Measurements from ENCODE around the gene ADGRV1. TPM values are rescaled to one million over a fixed set of nuclear protein-coding genes. Genes with fewer than 3 reads are reported as not detected.
"Not testable (repeated sequence)": the region's sequence is repeated elsewhere in the genome, so short reads cannot be mapped to it uniquely, and the experiment has no call there.

The ADGRV1 gene
- total RNA-seq, 1 donor from 2014 or later, result not detected

DNA sequence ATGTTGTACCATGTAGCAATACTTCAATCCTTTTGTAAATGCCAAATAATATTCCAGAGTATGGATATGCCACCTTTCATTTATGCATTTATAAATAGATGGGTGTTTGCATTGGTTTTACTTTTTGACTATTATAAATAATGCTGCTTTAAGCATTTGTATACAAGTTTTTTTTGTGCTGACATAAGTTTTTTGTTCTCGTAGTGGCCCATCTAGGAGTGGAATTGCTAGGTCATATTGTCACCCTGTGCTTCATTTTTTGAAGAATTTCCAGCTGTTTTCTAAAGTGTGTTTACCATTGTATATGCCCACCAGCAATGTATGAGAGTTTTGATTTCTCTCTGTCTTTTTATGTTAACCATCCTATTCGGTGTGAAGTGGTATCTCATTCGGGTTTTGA is 6.9 kb downstream of the ADGRV1 start:
- H3K4me3 ChIP-seq, result no peak overlapping the region

DNA sequence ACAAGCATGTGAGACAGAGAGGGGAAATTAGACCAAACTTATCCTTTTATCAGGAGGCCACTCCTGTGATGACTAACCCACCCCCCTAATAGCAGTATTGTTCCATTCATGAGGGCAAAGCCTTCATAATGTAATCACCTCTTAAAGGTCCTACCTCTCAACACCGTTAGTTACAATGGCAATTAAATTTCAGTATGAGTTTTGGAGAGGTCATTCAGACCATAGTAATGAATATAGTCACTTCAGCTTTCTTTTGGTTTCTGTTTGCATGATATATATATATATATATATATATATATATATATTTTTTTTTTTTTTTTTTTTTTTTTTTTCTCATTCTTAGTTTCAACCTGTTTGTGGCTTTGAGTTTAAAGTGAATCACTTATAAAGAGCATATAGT is 10.5 kb downstream of the ADGRV1 start:
- no peaks in the 10 kb centered on the region for H3K27me3 ChIP-seq (ENCODE audit: low read depth)
- H3K36me3 ChIP-seq, result no peaks in the 10 kb centered on the region
- intact Hi-C loops (cut with micrococcal nuclease), result no loop called here
- no peak overlapping the region for H3K27ac ChIP-seq (replicated peaks)
- TF ChIP-seq, protein P1, sequence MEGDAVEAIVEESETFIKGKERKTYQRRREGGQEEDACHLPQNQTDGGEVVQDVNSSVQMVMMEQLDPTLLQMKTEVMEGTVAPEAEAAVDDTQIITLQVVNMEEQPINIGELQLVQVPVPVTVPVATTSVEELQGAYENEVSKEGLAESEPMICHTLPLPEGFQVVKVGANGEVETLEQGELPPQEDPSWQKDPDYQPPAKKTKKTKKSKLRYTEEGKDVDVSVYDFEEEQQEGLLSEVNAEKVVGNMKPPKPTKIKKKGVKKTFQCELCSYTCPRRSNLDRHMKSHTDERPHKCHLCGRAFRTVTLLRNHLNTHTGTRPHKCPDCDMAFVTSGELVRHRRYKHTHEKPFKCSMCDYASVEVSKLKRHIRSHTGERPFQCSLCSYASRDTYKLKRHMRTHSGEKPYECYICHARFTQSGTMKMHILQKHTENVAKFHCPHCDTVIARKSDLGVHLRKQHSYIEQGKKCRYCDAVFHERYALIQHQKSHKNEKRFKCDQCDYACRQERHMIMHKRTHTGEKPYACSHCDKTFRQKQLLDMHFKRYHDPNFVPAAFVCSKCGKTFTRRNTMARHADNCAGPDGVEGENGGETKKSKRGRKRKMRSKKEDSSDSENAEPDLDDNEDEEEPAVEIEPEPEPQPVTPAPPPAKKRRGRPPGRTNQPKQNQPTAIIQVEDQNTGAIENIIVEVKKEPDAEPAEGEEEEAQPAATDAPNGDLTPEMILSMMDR (IDR thresholded peaks at IDR 0.05; ENCODE audit: borderline replicate concordance), result no peak
- H3K4me1 ChIP-seq, result no peaks in the 10 kb centered on the region
- peaks cover 20% of the 10 kb centered on the region for H3K9me3 ChIP-seq (replicated peaks)
- no peak for DNase-seq
- no peak overlapping the region for H3K4me3 ChIP-seq

More for the DNA sequence above, 6.9 kb downstream of the ADGRV1 start:
- Histone ChIP-seq H3K9me3 (replicated peaks) (peaks cover 16% of the 10 kb centered on the region), H3K36me3 (no peaks in the 10 kb centered on the region), H3K27ac (replicated peaks) (no peak overlapping the region), H3K27me3 (ENCODE audit: low read depth) (peaks cover 27% of the 10 kb centered on the region), H3K4me1 (no peaks in the 10 kb centered on the region)
- TF ChIP-seq, protein P1 (IDR thresholded peaks at IDR 0.05; ENCODE audit: borderline replicate concordance), result no peak
- intact Hi-C loops (cut with micrococcal nuclease), result no loop called here
- no peak for DNase-seq

DNA sequence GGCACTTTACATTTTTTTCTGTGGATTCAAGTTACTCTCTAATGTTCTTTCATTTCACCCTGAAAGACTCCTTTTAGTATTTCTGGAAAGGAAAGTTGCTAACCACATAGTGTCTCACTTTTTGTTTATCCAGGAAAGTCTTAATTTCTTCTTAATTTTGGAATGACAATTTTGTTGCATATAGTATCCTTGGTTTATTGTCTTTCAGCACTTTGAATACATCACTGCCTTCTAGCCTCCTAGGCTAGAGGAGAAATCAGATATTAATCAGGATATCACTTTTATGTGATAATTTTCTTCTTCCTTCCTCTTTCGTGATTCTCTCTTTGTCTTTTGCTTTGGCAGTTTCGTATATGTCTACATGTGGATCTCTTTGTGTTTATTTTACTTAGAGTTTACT is 11.4 kb downstream of the ADGRV1 start:
- Histone ChIP-seq H3K4me1 (no peaks in the 10 kb centered on the region), H3K27ac (replicated peaks) (no peak overlapping the region), H3K36me3 (no peaks in the 10 kb centered on the region), H3K9me3 (replicated peaks) (peaks cover 20% of the 10 kb centered on the region), H3K4me3 (no peak overlapping the region), H3K27me3 (ENCODE audit: low read depth) (no peaks in the 10 kb centered on the region)
- DNase-seq, result no peak
- TF ChIP-seq, protein P1 (IDR thresholded peaks at IDR 0.05; ENCODE audit: borderline replicate concordance), result no peak
- intact Hi-C loops (cut with micrococcal nuclease), result no loop called here

DNA sequence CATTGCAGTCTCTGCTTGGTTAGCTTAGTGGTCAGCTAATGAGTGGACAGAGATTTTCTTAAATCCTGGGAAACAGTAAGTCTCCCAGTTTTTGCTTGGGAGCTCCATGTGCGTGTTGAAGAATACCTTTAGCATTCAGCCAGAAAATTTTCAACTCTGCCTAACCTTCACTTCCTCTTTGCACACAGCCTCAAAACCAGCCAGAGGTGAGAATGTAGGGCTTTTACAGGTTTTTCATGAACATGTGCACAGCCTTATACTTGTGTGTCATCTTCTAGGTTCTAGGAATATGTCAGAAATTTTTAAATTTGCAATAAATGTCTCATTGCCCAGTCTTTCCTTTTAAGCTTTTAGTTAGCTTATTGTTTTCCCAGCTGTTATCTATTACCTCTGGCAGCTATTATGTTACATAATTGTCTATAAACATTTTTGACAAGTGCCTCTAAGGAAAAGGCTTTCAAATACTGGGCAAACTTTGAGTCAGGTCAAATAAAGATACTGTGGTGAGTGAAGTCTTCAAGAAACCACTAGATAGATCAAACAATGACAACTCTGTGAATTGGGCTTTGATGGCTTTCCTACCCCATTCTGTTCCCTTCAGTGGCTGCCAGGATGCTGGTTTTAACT is 12.7 kb downstream of the ADGRV1 start:
- no peaks in the 10 kb centered on the region for H3K4me1 ChIP-seq
- no peak for DNase-seq
- no peak overlapping the region for H3K4me3 ChIP-seq
- peaks cover 20% of the 10 kb centered on the region for H3K9me3 ChIP-seq (replicated peaks)
- no peak overlapping the region for H3K27ac ChIP-seq (replicated peaks)
- TF ChIP-seq, protein P1 (IDR thresholded peaks at IDR 0.05; ENCODE audit: borderline replicate concordance), result no peak
- intact Hi-C loops (cut with micrococcal nuclease), result no loop called here
- H3K27me3 ChIP-seq (ENCODE audit: low read depth), result no peaks in the 10 kb centered on the region
- no peaks in the 10 kb centered on the region for H3K36me3 ChIP-seq

DNA sequence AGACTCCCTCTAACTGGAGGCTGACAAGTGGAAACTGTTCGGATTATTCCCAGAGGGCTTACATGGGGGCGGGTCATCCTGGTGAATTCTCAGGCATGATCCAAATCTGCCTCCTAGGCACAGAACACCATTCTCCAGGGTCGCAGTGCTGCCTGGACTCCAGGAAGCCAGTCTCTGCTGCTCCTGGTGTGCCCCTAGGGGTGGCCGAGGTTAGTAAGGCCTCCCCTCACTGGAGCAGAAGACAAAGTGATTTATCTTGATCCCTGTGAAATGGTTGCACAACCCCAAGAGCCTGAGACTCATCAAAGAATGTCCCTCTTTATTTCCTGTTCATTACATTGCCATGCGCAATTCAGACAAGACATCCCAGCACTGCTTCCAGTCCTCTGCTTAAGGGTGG is 17.1 kb downstream of the ADGRV1 start:
- Histone ChIP-seq H3K36me3 (no peaks in the 10 kb centered on the region), H3K27ac (replicated peaks) (no peak overlapping the region), H3K27me3 (ENCODE audit: low read depth) (no peaks in the 10 kb centered on the region), H3K4me1 (no peaks in the 10 kb centered on the region), H3K9me3 (replicated peaks) (peaks cover 29% of the 10 kb centered on the region), H3K4me3 (no peak overlapping the region)
- intact Hi-C loops (cut with micrococcal nuclease), result no loop called here
- TF ChIP-seq, protein P1 (IDR thresholded peaks at IDR 0.05; ENCODE audit: borderline replicate concordance), result no peak
- no peak for DNase-seq

DNA sequence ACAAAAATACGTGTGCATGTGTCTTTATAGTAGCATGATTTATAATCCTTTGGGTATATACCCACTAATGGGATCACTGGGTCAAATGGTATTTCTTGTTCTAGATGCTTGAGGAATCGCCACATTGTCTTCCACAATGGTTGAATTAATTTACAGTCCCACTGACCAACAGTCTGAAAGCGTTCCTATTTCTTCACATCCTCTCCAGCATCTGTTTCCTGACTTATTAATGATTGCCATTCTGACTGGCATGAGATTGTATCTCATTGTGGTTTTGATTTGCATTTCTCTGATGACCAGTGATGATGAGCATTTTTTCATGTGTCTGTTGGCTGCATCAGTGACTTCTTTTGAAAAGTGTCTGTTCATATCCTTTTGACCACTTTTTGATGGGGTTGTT is 18.0 kb downstream of the ADGRV1 start:
- H3K27ac ChIP-seq (replicated peaks); H3K27me3 ChIP-seq (ENCODE audit: low read depth); intact Hi-C loops (cut with micrococcal nuclease); DNase-seq; H3K4me1 ChIP-seq; H3K4me3 ChIP-seq; H3K36me3 ChIP-seq: not testable (repeated sequence)
- H3K9me3 ChIP-seq (replicated peaks), result peaks cover 35% of the 10 kb centered on the region

DNA sequence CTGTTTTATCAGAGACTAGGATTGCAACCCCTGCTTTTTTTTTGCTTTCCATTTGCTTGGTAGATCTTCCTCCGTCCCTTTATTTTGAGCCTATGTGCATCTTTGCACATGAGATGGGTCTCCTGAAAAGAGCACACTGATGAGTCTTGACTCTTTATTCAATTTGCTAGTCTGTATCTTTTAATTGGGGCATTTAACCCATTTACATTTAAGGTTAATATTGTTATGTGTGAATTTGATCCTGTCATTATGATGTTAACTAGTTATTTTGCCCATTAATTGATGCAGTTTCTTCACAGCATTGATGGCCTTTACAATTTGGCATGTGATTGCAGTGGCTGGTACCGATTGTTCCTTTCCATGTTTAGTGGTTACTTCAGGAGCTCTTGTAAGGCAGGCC is 21.3 kb downstream of the ADGRV1 start:
- H3K4me1 ChIP-seq; intact Hi-C loops (cut with micrococcal nuclease); H3K36me3 ChIP-seq; H3K4me3 ChIP-seq; H3K27ac ChIP-seq (replicated peaks); H3K27me3 ChIP-seq (ENCODE audit: low read depth); DNase-seq: not testable (repeated sequence)
- H3K9me3 ChIP-seq (replicated peaks), result peaks cover 35% of the 10 kb centered on the region

Data from left ventricle myocardium inferior (tissue), 1 donor.